Measurements from ENCODE around the gene SNX6. TPM values are rescaled to one million over a fixed set of nuclear protein-coding genes. Genes with fewer than 3 reads are reported as not detected.
A peak's percentile ranks its signal among the peaks of the same experiment; 100 is the strongest.
"Not testable (repeated sequence)": the region's sequence is repeated elsewhere in the genome, so short reads cannot be mapped to it uniquely, and the experiment has no call there.

Gene SNX6
- total RNA-seq, 1 experiment from 2014 or later = 53.9 TPM

- peak overlapping the region; percentile 95 for H3K4me3 ChIP-seq (ENCODE audit: low read length)
- H3K27ac ChIP-seq (ENCODE audit: low read length) = peak overlapping the region; percentile 50
- peak overlapping the region; percentile 97 for H3K4me2 ChIP-seq (ENCODE audit: low read length)
- ChIA-PET CTCF (no interaction called here), POLR2A (ENCODE audit: unreplicated experiment) (no interaction called here)
- BruUV-seq (replicated peaks) = TSS peak; percentile 81
- DNase-seq (peak; percentile 8), ATAC-seq (peak; percentile 22)
- peak overlapping the region; percentile 89 for H2AFZ ChIP-seq (ENCODE audit: low read length)
- peaks cover 8% of the 10 kb centered on the region; the same call in 1 of the 2 replicates for H3K4me1 ChIP-seq (ENCODE audit: insufficient read depth, low read length)
- no peaks in the 10 kb centered on the region for H3K9me2 ChIP-seq (replicated peaks; ENCODE audit: low read length)
- no peaks in the 10 kb centered on the region for H3K27me3 ChIP-seq (ENCODE audit: low read length)
- peak overlapping the region; percentile 97 for H3K9ac ChIP-seq (ENCODE audit: low read length)
- TF ChIP-seq CTCF (conservative IDR thresholded peaks at IDR 0.05; ENCODE audit: low read depth, low read length) = no peak
- no peak for TF ChIP-seq EZH2phosphoT487 (IDR thresholded peaks at IDR 0.05; ENCODE audit: borderline replicate concordance, low read length)
- TF ChIP-seq EZH2 (IDR thresholded peaks at IDR 0.05; ENCODE audit: low read length, unreplicated experiment) = no peak
- no peaks in the 10 kb centered on the region for H3F3A ChIP-seq (ENCODE audit: low read length, unreplicated experiment)
- no peaks in the 10 kb centered on the region for H4K20me1 ChIP-seq (ENCODE audit: low read length)
- no peaks in the 10 kb centered on the region for H3K9me3 ChIP-seq (ENCODE audit: low read length)
- 0 out of 2 replicates have a peak, but pooled peaks cover 3% of the 10 kb centered on the region for H3K36me3 ChIP-seq (ENCODE audit: low read depth, low read length)
- intact Hi-C loops (cut with micrococcal nuclease) = loop anchor here (5.0 kb wide), 1 partner anchor 77 kb away; the partner anchor contains the start of gene SPTSSA
- peaks cover 26% of the 10 kb centered on the region for H3K79me2 ChIP-seq (ENCODE audit: low read length)
Observed at GRCh38 chr14:34538871-34539406, 91.0 kb downstream of the SNX6 start.

DNA sequence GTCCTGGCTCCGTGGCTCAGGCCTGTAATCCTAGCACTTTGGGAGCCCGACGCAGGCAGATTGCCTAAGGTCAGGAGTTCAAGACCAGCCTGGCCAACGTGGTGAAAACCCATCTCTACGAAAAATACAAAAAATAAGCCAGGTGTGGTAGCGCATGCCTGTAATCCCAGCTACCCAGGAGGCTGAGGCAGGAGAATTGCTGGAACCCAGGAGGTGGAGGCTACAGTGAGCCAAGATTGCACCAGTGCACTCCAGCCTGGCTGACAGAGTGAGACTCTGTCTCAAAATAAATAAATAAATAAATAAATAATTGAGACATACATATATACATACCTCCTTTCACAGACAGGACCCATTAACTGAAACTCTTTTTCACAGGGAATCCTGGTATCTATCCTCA lies 91.9 kb downstream of the SNX6 start:
- CTCF ChIA-PET; DNase-seq; BruUV-seq (replicated peaks); H3K9me3 ChIP-seq (ENCODE audit: low read length); H2AFZ ChIP-seq (ENCODE audit: low read length); H3K4me1 ChIP-seq (ENCODE audit: insufficient read depth, low read length); H4K20me1 ChIP-seq (ENCODE audit: low read length); H3K27me3 ChIP-seq (ENCODE audit: low read length); H3K27ac ChIP-seq (ENCODE audit: low read length); ATAC-seq; H3F3A ChIP-seq (ENCODE audit: low read length, unreplicated experiment); H3K36me3 ChIP-seq (ENCODE audit: low read depth, low read length); H3K9me2 ChIP-seq (replicated peaks; ENCODE audit: low read length): not testable (repeated sequence)
- peaks cover 26% of the 10 kb centered on the region for H3K79me2 ChIP-seq (ENCODE audit: low read length)
- peak overlapping the region; percentile 95 for H3K4me3 ChIP-seq (ENCODE audit: low read length)
- POLR2A ChIA-PET (ENCODE audit: unreplicated experiment) = interaction anchor here (0.6 kb wide), 1 partner anchor 74 kb away, joined by 4 read pairs; no protein-coding TSS in a partner anchor
- H3K4me2 ChIP-seq (ENCODE audit: low read length) = peak overlapping the region; percentile 97
- intact Hi-C loops (cut with micrococcal nuclease) = loop anchor here (5.0 kb wide), 1 partner anchor 76 kb away; the partner anchor contains the start of gene SPTSSA
- peak overlapping the region; percentile 97 for H3K9ac ChIP-seq (ENCODE audit: low read length)

DNA sequence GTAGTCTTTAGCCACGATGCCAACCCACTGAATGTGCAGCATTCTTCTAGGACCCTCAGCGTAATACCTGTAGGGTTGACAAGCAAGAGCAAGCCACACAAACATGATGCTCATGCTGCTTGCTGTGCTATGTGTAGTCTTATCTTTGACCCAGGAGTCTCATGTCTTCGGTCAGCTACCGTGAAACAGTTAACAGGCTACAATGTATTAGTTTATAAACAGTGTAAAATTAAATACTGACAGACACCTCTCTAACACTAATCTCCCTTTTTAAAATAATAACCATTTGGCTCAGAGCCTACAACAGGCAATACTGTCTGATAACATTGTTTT lies 92.3 kb downstream of the SNX6 start:
- no peak for DNase-seq
- intact Hi-C loops (cut with micrococcal nuclease) = loop anchor here (5.0 kb wide), 1 partner anchor 75 kb away; the partner anchor contains the start of gene SPTSSA
- no TSS peak for BruUV-seq (replicated peaks)
- Histone ChIP-seq H3K27me3 (ENCODE audit: low read length) (no peaks in the 10 kb centered on the region), H4K20me1 (ENCODE audit: low read length) (no peaks in the 10 kb centered on the region), H2AFZ (ENCODE audit: low read length) (no peak overlapping the region), H3K36me3 (ENCODE audit: low read depth, low read length) (peaks cover 10% of the 10 kb centered on the region; the same call in 1 of the 2 replicates), H3K27ac (ENCODE audit: low read length) (no peak overlapping the region), H3K4me3 (ENCODE audit: low read length) (0 out of 2 replicates have a peak overlapping the region, but pooled peaks have one; percentile 5), H3K79me2 (ENCODE audit: low read length) (peaks cover 26% of the 10 kb centered on the region), H3F3A (ENCODE audit: low read length, unreplicated experiment) (no peaks in the 10 kb centered on the region), H3K9ac (ENCODE audit: low read length) (no peak overlapping the region), H3K4me2 (ENCODE audit: low read length) (peak overlapping the region; percentile 97), H3K4me1 (ENCODE audit: insufficient read depth, low read length) (peaks cover 8% of the 10 kb centered on the region; the same call in 1 of the 2 replicates), H3K9me2 (replicated peaks; ENCODE audit: low read length) (no peaks in the 10 kb centered on the region), H3K9me3 (ENCODE audit: low read length) (no peaks in the 10 kb centered on the region)
- ATAC-seq = no peak
- CTCF ChIA-PET = no interaction called here
- POLR2A ChIA-PET (ENCODE audit: unreplicated experiment) = interaction anchor here (0.6 kb wide), 1 partner anchor 73 kb away, joined by 4 read pairs; no protein-coding TSS in a partner anchor
- no peak for TF ChIP-seq CTCF (conservative IDR thresholded peaks at IDR 0.05; ENCODE audit: low read depth, low read length)
- no peak for TF ChIP-seq EZH2phosphoT487 (IDR thresholded peaks at IDR 0.05; ENCODE audit: borderline replicate concordance, low read length)
- no peak for TF ChIP-seq EZH2 (IDR thresholded peaks at IDR 0.05; ENCODE audit: low read length, unreplicated experiment)
